CD4-positive, alpha-beta T cell treated with Interleukin-21 for 1 hour (primary cell): ENCODE measurements around the gene FAM187B.
"Not testable (repeated sequence)": the region's sequence is repeated elsewhere in the genome, so short reads cannot be mapped to it uniquely, and the experiment has no call there.

ENCODE experiments used
- DNase-seq: peaks from one replicate; pipeline ENCODE4 v3.0.0-alpha.2; 2020

FAM187B gene

GRCh38 chr19:35231956-35232645 is 3.6 kb upstream of the FAM187B start:
- DNase-seq, result no peak

- DNase-seq, result no peak
Measured at GRCh38 chr19:35229601-35230000, 1.1 kb upstream of the FAM187B start.

DNA sequence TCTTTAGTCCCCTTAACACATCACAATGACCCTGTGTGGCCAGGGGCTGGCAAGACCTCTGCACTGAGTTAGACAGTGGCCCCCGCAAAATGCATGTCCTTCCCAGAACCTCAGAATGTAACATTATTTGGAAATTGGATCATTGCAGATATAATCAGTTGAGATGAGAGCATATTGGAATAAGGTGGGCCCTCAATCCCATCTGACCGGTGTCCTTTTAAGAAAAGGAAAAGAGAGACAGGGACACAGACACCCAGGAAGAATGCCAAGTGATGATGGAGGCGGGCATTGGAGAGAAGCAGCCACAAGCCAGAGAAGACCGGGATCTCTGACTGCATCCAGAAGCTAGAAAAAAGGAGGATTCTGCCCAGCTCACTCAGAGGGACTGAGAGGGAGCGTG is 1.8 kb downstream of the FAM187B start:
- no peak for DNase-seq

DNA sequence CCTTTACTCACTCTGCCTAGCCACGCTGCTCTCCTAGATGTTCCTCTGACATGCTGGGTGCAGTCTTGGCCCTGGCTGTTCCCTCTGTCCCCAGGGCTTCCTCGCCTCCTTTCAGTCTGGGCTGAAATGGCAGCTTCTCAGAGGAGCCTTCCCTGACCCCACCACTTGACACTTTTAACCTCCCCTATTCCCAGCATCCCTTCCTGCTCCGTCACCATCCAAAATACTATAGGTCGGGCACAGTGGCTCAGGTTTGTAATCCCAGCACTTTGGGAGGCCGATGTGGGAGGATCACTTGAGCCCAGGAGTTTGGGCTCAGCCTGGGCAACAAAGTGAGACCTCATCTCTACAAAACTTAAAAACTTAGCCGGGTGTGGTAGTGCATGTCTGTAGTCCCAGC is 2.6 kb downstream of the FAM187B start:
- no peak for DNase-seq

GRCh38 chr19:35224681-35225571 is 3.6 kb downstream of the FAM187B start:
- no peak for DNase-seq

DNA sequence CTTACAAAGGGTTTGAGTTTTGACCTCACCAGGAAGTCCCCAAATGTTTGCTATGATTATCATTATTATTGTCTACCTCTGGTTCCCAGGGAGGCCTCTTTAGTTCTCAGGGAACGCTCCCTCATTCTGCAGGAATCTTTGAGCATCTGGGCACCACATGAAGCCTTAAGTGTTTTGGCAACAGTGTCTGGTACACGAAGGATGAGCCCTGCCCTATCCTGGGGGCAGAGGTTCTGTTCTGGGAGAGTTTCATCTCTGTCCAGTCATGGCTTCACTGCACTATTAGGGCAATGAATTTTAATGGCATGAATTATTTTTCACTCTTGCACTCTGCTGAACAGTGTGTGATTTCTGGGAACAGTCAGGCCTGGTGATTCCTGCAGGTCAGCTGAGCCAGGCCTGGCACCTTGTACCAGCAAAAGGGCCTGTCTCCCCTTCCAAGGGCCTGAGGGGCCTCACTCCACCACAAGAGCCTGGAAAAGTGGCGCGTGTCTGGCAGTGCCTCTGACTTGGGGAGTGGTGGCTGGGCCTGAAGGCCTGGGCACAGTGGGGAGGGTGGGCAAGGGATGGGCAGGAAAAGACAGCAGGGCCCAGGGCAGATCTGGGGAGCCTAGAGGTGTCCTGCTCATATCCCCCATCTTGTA is 4.6 kb downstream of the FAM187B start:
- no peak for DNase-seq

GRCh38 chr19:35223084-35223790 is 5.3 kb downstream of the FAM187B start:
- DNase-seq, result no peak

GRCh38 chr19:35222373-35223015 is 6.0 kb downstream of the FAM187B start:
- DNase-seq, result no peak

GRCh38 chr19:35220973-35221590 is 7.5 kb downstream of the FAM187B start:
- not testable (repeated sequence) for DNase-seq

DNA sequence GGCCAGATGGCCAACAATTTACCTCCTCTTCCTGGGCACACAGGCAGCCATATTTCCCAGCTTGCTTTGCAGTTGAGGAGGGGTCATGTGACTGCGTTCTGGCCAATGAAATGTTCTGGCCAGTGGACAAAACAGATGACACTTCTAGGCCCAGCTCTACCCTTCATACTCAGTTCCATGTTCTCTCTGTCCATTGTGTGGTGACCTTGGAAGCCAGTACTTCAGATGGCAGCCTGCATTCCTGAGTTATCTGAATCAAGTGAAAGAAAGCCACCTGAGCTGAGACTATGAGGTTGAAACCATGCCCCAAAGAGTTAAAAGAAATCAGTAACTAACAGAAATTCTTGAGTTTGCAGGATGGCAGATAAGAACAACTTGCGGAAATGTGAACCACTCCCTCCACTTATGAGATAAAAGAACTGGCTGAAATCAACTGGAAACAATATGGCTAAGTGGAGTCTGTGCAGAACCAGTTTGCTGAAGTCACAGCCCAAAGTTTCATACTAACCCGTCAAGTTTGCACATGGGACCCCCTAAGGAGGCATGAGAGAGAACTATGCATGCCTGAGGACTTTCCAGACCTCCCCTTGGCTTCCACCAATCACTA is 8.1 kb downstream of the FAM187B start:
- DNase-seq, result peak; percentile 20

DNA sequence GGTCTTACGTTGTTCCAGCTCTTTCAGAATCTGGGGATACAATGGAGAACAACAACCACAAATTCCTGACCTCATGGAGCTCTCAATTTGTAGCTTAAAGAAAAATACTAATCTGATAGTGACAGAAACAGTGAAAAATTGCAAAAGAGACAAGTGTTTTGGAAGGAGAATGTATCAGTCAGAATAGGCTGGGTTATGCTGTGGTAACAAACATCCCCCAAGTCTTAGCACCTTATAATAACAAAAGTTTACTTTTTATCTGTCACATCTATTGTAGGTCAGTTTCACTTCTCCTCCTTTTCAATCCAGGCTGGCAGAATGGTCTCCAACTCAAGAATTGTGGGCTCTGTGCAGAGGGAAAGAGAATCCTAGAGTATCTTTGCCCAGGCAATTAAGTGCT is 9.5 kb downstream of the FAM187B start:
- no peak for DNase-seq

- DNase-seq, result no peak
Measured at GRCh38 chr19:35217649-35217990, 10.9 kb downstream of the FAM187B start.

DNA sequence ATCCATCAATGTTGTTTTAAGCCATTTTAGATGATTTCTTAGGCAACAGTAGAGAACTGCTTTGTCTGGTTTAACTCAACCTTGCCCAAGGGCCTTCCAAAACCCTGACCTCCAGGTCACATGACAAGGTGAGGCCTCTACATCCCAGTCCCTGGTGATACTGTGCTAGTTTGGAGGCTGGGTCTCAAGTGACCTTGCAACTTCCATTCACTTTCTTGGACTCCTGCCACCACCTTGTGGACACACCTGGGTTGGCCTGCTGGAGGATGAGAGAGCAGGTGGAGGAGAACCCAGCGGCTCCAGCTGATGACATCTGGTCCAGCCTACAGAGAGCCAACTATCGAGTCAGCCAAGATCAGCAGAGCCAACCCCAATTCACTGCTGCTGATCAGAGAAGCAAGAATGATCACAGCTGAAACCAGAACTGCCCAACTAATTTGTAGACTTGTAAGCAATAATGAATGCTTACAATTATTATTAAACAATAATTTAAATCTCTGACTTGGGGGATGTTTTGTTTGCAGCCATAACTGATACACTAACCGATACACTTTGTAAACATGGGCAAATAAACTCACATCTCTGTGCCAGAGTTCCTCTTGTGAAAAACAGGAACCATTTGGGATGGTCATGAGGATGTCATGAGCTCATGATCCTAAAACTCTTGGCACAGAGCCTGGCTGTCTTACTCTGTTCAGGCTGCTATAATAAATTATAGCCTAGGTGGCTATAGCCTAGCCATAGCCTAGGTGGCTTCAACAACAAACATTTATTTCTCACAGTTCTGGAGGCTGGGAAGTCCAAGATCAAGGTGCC is 11.5 kb downstream of the FAM187B start:
- DNase-seq, result peak; percentile 71

- DNase-seq, result no peak
Measured at GRCh38 chr19:35216016-35216832, 12.3 kb downstream of the FAM187B start.

DNA sequence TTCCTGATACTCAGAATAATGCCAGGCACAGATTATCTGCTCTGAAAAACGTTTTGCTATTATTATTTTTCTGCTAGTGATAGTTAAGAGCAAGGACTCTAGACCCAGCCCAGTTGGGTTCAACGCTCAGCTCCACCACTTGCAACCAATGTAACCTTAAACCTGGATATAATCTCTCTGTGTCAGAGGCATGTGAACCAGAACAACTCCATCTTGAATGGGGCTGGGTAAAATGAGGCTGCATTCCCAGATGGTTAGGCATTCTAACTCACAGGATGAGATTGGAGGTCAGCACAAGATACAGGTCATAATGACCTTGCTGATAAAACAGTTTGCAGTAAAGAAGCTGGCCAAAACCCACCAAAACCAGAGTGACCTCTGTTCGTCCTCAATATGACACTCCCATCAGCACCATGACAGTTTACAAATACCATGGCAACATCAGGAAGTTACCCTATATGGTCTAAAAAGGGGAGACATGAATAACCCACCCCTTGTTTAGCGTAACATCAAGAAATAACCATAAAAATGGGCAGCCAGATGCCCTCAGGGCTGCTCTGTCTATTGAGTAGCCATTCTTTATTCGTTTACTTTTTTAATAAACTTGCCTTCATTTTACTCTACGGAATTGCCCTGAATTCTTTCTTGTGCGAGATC is 13.6 kb downstream of the FAM187B start:
- DNase-seq, result no peak

GRCh38 chr19:35213663-35214632 is 14.6 kb downstream of the FAM187B start:
- DNase-seq, result peak; percentile 97

GRCh38 chr19:35212241-35212640 is 16.3 kb downstream of the FAM187B start:
- DNase-seq, result no peak
